CMK (cell line): ENCODE results near the gene SCN2A.
"Not testable (repeated sequence)": the region's sequence is repeated elsewhere in the genome, so short reads cannot be mapped to it uniquely, and the experiment has no call there.

Experiments
- DNase-seq: peaks from one replicate; pipeline ENCODE4 v3.0.0-alpha.2; 2010; ENCODE audit warnings: low read depth

The SCN2A gene

DNA sequence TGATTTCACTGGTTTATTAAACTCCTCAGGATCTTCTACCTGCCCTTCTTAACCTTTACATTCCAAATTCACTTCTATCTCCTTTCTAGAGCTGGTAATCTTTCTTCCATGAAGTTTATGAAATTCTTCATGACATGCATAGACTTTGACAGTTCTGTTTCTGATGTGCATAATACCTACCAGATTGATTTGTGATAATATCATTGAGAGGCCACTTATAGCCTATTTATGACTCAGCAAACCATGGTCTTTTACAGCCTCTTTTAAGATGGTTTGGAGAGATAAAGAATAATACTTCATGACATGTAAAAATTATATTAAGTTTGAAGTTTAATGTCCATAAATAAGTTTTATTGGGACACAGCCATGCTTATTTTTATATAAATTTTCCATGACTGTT, 14.0 kb downstream of the SCN2A start:
- no peak for DNase-seq

GRCh38 chr2:165256618-165257017, 17.4 kb downstream of the SCN2A start:
- no peak for DNase-seq

DNA sequence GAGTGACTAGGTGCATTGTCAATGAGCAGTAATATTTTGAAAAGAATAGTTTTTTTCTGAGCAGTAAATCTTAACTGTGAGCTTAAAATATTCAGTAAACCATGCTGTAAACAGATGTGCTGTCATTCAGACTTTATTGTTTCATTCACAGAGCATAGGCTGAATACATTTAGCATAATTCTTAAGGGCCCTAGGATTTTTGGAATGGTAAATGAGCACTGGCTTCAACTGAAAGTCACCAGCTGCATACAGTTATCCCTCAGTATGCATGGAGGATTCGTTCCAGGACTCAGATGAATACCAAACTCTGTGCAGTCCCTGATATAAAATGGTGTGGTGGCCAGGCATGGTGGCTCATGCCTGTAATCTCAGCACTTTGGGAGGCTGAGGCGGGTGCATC, 21.1 kb downstream of the SCN2A start:
- not testable (repeated sequence) for DNase-seq

- DNase-seq = no peak
These were observed 29.5 kb downstream of the SCN2A start for GRCh38 chr2:165268754-165269153.

GRCh38 chr2:165273176-165273575, 34.0 kb downstream of the SCN2A start:
- DNase-seq = no peak

DNA sequence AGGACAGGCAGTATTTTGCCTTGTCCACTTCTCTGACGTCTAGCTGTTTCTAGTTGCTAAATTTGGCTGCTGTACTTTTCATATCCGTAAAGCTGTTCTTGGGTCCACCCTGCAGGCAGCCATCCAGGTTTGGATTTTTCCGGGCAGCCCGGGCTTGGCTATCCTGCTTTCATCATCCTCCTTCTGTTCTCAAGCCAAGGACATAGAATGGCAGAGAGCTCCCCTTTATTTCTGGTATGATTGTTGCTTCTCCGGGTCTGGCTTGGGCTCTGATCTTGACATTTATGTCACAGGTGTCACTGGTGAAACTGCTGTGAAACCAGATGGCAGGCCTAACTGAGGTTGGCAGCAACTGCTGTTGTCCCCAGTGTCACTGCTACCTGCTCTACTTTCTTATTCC, 35.5 kb downstream of the SCN2A start:
- DNase-seq = no peak

GRCh38 chr2:165275932-165276331, 36.7 kb downstream of the SCN2A start:
- no peak for DNase-seq

DNA sequence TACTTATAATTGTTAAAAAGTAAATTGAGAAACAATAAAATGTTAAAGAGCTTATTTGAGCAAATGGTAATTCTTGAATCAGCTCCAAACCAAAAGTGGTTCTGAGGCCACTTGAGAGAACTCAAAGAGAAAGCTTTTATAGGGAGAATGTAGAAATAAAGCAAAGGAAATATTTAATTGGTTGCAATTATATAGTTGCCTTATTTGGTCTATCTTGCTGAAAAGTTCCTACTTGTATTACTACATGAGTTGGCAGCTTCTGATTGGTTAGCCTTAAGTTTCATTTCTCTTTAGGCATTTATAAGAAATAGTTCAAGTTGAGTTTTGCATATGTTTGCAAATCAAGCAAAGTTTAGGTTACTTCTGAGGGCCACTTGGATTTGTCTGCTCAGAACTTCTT, 38.1 kb downstream of the SCN2A start:
- no peak for DNase-seq

GRCh38 chr2:165277860-165278656, 38.8 kb downstream of the SCN2A start:
- no peak for DNase-seq

GRCh38 chr2:165280356-165280755, 41.1 kb downstream of the SCN2A start:
- DNase-seq = no peak

- DNase-seq = no peak
These were observed 42.2 kb downstream of the SCN2A start for GRCh38 chr2:165281387-165281786.

DNA sequence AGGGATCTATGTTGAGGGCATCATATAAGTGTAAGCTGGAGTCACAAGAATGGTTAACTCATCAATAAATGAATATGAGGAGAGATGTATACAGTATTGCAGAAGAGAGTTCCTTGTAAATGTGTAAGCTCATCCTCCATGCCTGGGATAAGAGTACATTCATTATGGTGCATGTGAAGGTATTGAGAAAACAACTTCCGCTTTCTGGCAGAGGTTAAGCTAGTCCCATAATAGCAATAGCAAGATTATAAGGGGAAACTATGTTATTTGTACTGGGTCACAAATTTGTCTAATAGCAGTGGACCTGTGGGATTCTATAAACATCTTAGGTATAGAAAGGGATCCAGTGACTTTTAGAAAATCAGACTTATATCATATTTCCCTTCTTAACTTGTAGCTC, 44.1 kb downstream of the SCN2A start:
- no peak for DNase-seq

DNA sequence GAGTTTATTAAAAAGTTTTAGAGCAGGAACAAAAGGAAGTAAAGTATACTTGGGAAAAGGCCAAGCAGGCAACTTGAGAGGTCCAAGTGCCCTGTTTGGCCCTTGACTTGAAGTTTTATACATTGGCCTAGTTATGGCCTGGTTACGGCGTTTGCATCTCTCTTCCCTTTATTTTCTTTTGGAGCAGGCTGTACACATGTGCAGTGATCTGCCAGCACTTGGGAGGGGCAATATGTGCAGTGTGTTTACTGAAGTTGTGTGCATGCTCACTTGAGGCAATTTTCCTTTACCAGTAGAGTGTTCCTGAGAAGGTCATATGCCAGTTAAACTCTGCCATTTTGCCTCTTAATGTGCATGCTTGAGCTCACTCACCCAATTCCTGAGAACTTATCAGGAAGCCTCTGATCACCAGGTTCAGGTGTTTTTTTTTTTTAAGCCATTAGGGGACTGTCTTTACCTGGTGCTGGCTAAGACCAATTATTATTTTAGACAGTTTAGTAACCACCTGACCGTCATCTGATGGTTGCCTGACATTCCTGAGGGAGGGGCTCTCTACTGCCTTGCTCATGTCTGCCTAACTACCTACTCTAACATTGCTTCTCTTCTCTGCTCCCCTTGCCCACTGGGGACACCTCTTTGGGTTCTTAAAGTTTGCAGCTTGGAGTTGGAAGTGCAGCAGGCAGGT, 48.0 kb downstream of the SCN2A start:
- no peak for DNase-seq

DNA sequence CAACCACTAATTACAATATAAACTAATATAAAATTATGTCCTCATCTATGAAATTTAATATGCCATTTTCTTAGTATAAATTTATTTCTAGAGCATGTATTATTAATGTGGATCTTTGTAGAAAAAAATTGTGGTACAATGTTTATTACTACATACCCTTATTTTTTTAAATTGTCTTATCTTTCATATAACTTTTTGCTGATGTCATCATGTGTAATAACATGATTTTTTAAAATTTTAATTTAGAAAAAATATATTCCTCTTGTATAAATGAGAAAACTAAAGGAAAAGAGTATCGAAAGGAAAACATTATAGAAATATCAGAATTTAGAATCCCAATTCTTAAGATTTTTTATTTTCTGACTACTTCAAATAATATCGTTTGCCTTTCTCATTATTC, 49.9 kb downstream of the SCN2A start:
- DNase-seq = no peak

GRCh38 chr2:165293440-165294420, 54.5 kb downstream of the SCN2A start:
- peak; percentile 39 for DNase-seq

- DNase-seq = no peak
These were observed 55.7 kb downstream of the SCN2A start for GRCh38 chr2:165294912-165295311.

- no peak for DNase-seq
These were observed 56.4 kb downstream of the SCN2A start for GRCh38 chr2:165295643-165296042.

DNA sequence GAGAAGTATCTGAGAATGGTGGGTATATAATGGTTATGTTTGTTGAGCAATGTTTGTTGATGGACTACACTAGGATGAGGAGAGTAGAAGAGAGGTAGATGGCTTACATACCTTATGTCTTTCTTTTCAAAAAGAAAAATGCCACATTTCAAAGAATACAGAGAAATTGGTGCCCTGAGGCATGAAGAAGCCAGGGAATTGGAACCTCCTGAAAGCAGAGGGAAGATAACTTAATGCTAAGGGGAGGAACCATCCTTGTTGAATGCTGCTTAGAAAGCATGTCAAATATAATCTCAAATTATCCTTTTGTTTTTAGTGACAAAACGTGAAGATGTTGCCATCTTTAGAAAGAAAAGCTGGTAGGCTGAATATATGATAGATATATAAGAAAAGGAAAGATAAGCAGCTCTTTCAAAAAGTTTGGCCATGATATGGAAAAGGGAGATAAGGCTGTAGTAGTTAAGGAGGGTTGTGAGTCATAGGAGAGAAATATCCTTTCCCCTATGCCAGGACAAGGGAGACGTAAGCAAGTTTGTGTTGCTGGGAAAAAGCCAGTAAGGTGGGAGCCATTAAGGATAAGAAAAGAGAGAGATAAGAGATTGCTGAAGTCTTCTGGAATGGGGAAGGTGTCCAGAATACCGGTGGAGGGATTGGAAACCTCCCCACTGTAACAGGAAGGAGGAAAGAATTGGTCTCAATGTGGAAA, 66.3 kb downstream of the SCN2A start:
- DNase-seq = no peak

- no peak for DNase-seq
These were observed 68.1 kb downstream of the SCN2A start for GRCh38 chr2:165307317-165307716.

GRCh38 chr2:165311949-165312348, 72.7 kb downstream of the SCN2A start:
- DNase-seq = no peak

GRCh38 chr2:165312999-165313398, 73.8 kb downstream of the SCN2A start:
- DNase-seq = no peak

GRCh38 chr2:165313509-165313908, 74.3 kb downstream of the SCN2A start:
- no peak for DNase-seq
